CD14-positive monocyte (primary cell): ENCODE results near the gene SH2D1B. TPM values are rescaled to one million over a fixed set of nuclear protein-coding genes. Genes with fewer than 3 reads are reported as not detected.
"Not testable (repeated sequence)": the region's sequence is repeated elsewhere in the genome, so short reads cannot be mapped to it uniquely, and the experiment has no call there.

ENCODE experiments used
- DNase-seq, 3 donors: peaks; one replicate each; pipeline ENCODE4 v3.0.0-alpha.2; 2011 to 2022
- H2AFZ ChIP-seq: 2 replicates; pipeline ENCODE4 v1.6.0; 2012; ENCODE audit warnings: mild to moderate bottlenecking, low read depth, low read length, inconsistent platforms; ENCODE audit not compliant: insufficient read depth, poor library complexity, severe bottlenecking
- H3K27ac ChIP-seq, 2 donors: 1 replicate in 1 of 2; 2 replicates in 1 of 2; pipeline ENCODE4 v1.5.1; 2012 to 2013; ENCODE audit warnings: low read length in 2 of 2, control low read depth in 1 of 2, inconsistent platforms in 1 of 2, low read depth in 1 of 2, mild to moderate bottlenecking in 1 of 2
- H3K27me3 ChIP-seq, 2 donors: one replicate each; pipeline versions ENCODE4 v1.6.0 to v1.6.1; 2011 to 2013; ENCODE audit warnings: low read length in 2 of 2; ENCODE audit not compliant: control insufficient read depth in 2 of 2, insufficient read depth in 2 of 2
- H3K36me3 ChIP-seq, 2 donors: replicated peaks in 1 of 2; 1 replicate in 1 of 2; 2 replicates in 1 of 2; pipeline versions ENCODE4 v1.5.1 to v1.6.1; 2012 to 2013; ENCODE audit warnings: low read length in 2 of 2, control low read depth in 1 of 2, inconsistent platforms in 1 of 2, mild to moderate bottlenecking in 1 of 2; ENCODE audit not compliant: insufficient read depth in 2 of 2, control insufficient read depth in 1 of 2
- H3K4me1 ChIP-seq, 2 donors: 1 replicate in 1 of 2; 2 replicates in 1 of 2; pipeline versions ENCODE4 v1.5.1 to v1.6.1; 2012 to 2013; ENCODE audit warnings: low read length in 2 of 2, control low read depth in 1 of 2, inconsistent platforms in 1 of 2, mild to moderate bottlenecking in 1 of 2, moderate library complexity in 1 of 2; ENCODE audit not compliant: insufficient read depth in 2 of 2, control insufficient read depth in 1 of 2
- H3K4me2 ChIP-seq: replicated peaks from 2 replicates; pipeline ENCODE3; 2012; ENCODE audit warnings: low read length, moderate library complexity, mild to moderate bottlenecking; ENCODE audit not compliant: poor library complexity, severe bottlenecking; ENCODE audit errors: extremely low read depth
- H3K4me3 ChIP-seq, 3 experiments: fragments of 200-600 bp in 1 of 3; sonication (generic) in 1 of 3; replicated peaks in 1 of 3; 1 replicate in 2 of 3; 2 replicates in 1 of 3; pipeline ENCODE4 v1.5.1; 2011 to 2013; ENCODE audit warnings: low read length in 3 of 3, mild to moderate bottlenecking in 3 of 3, control low read depth in 2 of 3, low read depth in 2 of 3, inconsistent platforms in 1 of 3, moderate library complexity in 1 of 3
- H3K79me2 ChIP-seq: 2 replicates; pipeline ENCODE4 v1.6.0; 2012; ENCODE audit warnings: mild to moderate bottlenecking, control low read depth, inconsistent platforms, low read length, moderate library complexity; ENCODE audit not compliant: insufficient read depth
- H3K9ac ChIP-seq: 2 replicates; pipeline ENCODE4 v1.6.0; 2017; ENCODE audit warnings: low read length, mild to moderate bottlenecking; ENCODE audit not compliant: insufficient read depth, poor library complexity, severe bottlenecking
- H3K9me3 ChIP-seq, 2 donors: replicated peaks in 1 of 2; 1 replicate in 1 of 2; 2 replicates in 1 of 2; pipeline versions ENCODE4 v1.5.1 to v1.6.1; 2012 to 2013; ENCODE audit warnings: low read length in 2 of 2, control low read depth in 1 of 2; ENCODE audit not compliant: control insufficient read depth in 1 of 2, insufficient read depth in 1 of 2
- H4K20me1 ChIP-seq: 2 replicates; pipeline ENCODE4 v1.6.0; 2012; ENCODE audit warnings: mild to moderate bottlenecking, low read length, control low read depth, moderate library complexity; ENCODE audit not compliant: insufficient read depth
- H3K27ac Mint-ChIP-seq, 7 donors: one replicate each; pipeline ENCODE4 v1.8.0; 2020; ENCODE audit warnings: mild to moderate bottlenecking in 7 of 7, mixed read lengths in 7 of 7, moderate library complexity in 6 of 7, inconsistent platforms in 2 of 7
- H3K27me3 Mint-ChIP-seq, 3 donors: one replicate each; pipeline ENCODE4 v1.8.0; 2021 to 2022; ENCODE audit warnings: low read depth in 3 of 3, mild to moderate bottlenecking in 3 of 3, mixed read lengths in 3 of 3, moderate library complexity in 3 of 3, inconsistent platforms in 1 of 3
- H3K36me3 Mint-ChIP-seq, 2 donors: one replicate each; pipeline ENCODE4 v1.8.0; 2020; ENCODE audit warnings: mixed read lengths in 2 of 2, inconsistent platforms in 1 of 2, mild to moderate bottlenecking in 1 of 2
- H3K4me1 Mint-ChIP-seq: one replicate; pipeline ENCODE4 v1.8.0; 2020; ENCODE audit warnings: mild to moderate bottlenecking, mixed read lengths
- H3K4me3 Mint-ChIP-seq, 2 donors: one replicate each; pipeline ENCODE4 v1.8.0; 2020; ENCODE audit warnings: mild to moderate bottlenecking in 2 of 2, mixed read lengths in 2 of 2, moderate library complexity in 1 of 2
- H3K9me3 Mint-ChIP-seq, 7 donors: one replicate each; pipeline ENCODE4 v1.8.0; 2020 to 2022; ENCODE audit warnings: mixed read lengths in 7 of 7, mild to moderate bottlenecking in 6 of 7, moderate library complexity in 6 of 7, inconsistent platforms in 2 of 7
- CTCF ChIP-seq: fragments of 200-600 bp; IDR thresholded peaks from one replicate; pipeline ENCODE4 v1.8.0; 2022; ENCODE audit warnings: antibody characterized with exemption, mild to moderate bottlenecking
- WGBS: methylation state at CpG from one replicate; pipeline ENCODE4 v1.1.5; 2013; ENCODE audit warnings: missing lambda C conversion rate; ENCODE audit not compliant: insufficient coverage; 5-methylcytosine and 5-hydroxymethylcytosine counted together
- intact Hi-C, 2 donors: fragments of 100-400 bp; cut with micrococcal nuclease; formaldehyde crosslinking; loops; one replicate each; pipeline versions ENCODE4 v1.15.0 to v1.15.1; 2023
- polyA plus RNA-seq, 3 donors: library from polyadenylated mRNA; depleted of rRNA in 1 of 3; unstranded in 2 of 3; stranded (reverse) in 1 of 3; fragments of 300-500 nt in 2 of 3; fragments of >200 nt in 1 of 3; fragmentation: Illumina TruSeq in 2 of 3; gene quantifications; 1 replicate in 2 of 3; 2 replicates in 1 of 3; pipeline ENCODE4 v1.2.3, GENCODE V29; 2012 to 2021

The SH2D1B gene
- polyA plus RNA-seq, 3 donors, result 0.88 to 2.9 (median 1.7) TPM

GRCh38 chr1:162418584-162418983, 6.6 kb upstream of the SH2D1B start:
- H3K79me2 ChIP-seq, H3K36me3 Mint-ChIP-seq, H3K27me3 Mint-ChIP-seq, H3K4me2 ChIP-seq, H3K4me3 ChIP-seq, H3K27me3 ChIP-seq, DNase-seq, intact Hi-C loops, H3K27ac ChIP-seq, H3K9me3 ChIP-seq, H3K9me3 Mint-ChIP-seq, H3K9ac ChIP-seq, H3K4me3 Mint-ChIP-seq, H4K20me1 ChIP-seq, H2AFZ ChIP-seq, H3K36me3 ChIP-seq: not testable (repeated sequence)
- H3K27ac Mint-ChIP-seq, result peak overlapping the region in 1 of 7 donors; percentile 6
- WGBS, result no CpG with 5 or more reads among the region's 7 CpGs
- H3K4me1 Mint-ChIP-seq, result peaks cover 32% of the 10 kb centered on the region
- H3K4me1 ChIP-seq, result peaks cover 23 to 25% of the 10 kb centered on the region in 2 donors

DNA sequence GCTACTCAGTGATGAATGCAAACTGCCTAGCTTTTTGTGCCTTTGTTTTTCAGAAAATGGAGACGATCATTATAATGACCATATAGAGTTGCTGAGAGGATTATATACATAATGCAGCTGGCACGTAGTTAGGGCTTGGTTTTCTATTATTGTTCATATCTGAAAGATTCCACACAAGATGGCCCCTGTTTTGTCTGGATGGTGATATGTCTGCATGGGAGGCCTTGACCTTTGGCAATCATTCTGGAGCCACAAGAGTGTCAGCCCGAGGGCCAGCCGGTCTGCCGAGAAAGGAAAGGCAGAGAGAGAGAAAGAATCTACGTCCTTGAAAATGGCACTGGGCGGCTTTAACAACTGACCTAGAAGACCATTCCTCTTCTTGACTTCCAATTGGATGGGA, 5.7 kb upstream of the SH2D1B start:
- H3K27ac Mint-ChIP-seq, result no peak overlapping the region
- intact Hi-C loops, result no loop called here

More for the DNA sequence above, 5.7 kb upstream of the SH2D1B start:
- H3K36me3 ChIP-seq, result no peaks in the 10 kb centered on the region
- peaks cover 1 to 3% (median 3%) of the 10 kb centered on the region in 3 donors for H3K27me3 Mint-ChIP-seq
- WGBS, result 100% methylated on average over 1 of the region's 7 CpGs
- H2AFZ ChIP-seq, result no peak overlapping the region
- no peak for TF ChIP-seq CTCF
- no peaks in the 10 kb centered on the region for H3K9me3 ChIP-seq
- no peaks in the 10 kb centered on the region for H3K27me3 ChIP-seq
- H3K79me2 ChIP-seq, result no peaks in the 10 kb centered on the region
- H3K9ac ChIP-seq, result no peak overlapping the region
- no peaks in the 10 kb centered on the region for H4K20me1 ChIP-seq
- no peak for DNase-seq
- no peaks in the 10 kb centered on the region for H3K36me3 Mint-ChIP-seq
- peaks cover 0 to 4% (median 2%) of the 10 kb centered on the region in 7 donors for H3K9me3 Mint-ChIP-seq
- H3K4me3 ChIP-seq, result no peak overlapping the region
- no peak overlapping the region for H3K4me2 ChIP-seq
- H3K4me1 Mint-ChIP-seq, result peaks cover 32% of the 10 kb centered on the region
- H3K4me3 Mint-ChIP-seq, result no peak overlapping the region
- peaks cover 16 to 23% of the 10 kb centered on the region in 2 donors for H3K4me1 ChIP-seq
- no peak overlapping the region for H3K27ac ChIP-seq
